GM13977 (cell line): ENCODE measurements around the gene SMARCC2.

Experiments
- DNase-seq: peaks from one replicate; pipeline ENCODE4 v3.0.0; 2012; ENCODE audit warnings: low spot score
- CTCF ChIP-seq: IDR thresholded peaks from 2 replicates; pipeline ENCODE4 v1.5.1; 2012; ENCODE audit warnings: mild to moderate bottlenecking, control low read depth; ENCODE audit not compliant: insufficient read depth; ENCODE audit errors: extremely low read depth, missing control alignments
- in situ Hi-C: fragments of 300-500 bp; cut with MboI; formaldehyde crosslinking; loops from one replicate; pipeline ENCODE4 v1.12.0; 2022; ENCODE audit warnings: low sequenced_read_pairs, low pct_unique_long_range_greater_than_20kb, mixed read lengths, inconsistent platforms; ENCODE audit not compliant: unreplicated experiment

SMARCC2 gene

DNA sequence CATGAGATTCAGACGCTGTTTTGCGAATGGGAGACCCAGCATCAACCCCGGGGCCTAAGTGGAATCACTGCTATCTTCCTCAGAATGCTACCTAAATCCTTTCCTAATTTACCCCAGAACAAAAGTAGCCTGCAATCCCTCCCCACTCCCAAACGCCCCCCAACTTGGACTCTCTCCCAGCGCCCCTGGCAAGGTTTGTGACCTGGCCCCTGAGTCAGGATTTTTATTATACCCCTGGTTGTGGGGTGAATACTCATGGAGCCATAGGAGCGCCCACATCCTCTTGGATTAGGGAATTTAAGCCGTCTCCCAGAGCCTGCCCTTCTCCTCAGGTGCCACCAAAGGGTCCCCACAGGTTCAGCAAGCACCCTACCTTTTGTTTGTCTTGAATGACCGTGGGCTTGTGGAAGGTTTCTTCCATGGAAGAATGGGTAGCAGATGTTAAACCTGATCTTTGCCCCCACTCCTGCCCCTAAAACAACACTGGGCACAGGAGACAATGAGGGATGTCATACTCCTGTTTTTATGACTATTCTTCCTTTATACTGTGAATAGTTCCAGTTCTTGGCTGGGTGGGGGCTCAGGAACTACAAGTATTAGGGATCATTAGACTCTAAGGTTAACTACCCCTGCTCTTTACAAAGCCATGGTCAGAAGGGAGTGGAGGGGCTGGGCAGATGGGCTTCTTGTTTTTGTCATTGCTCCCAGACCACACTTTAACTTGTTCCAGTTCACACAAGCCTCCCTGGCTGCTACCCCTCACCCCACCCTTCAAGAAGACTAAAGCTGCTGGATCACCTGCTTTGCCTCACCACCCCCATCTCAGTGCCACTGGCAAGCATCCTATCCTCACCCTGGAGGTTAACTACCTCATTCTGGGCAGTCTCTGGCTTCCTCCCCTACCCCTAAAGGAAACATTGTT, 36.3 kb downstream of the SMARCC2 start:
- TF ChIP-seq CTCF = no peak
- no peak for DNase-seq
- in situ Hi-C loops = no loop called here

- peak; percentile 91 for DNase-seq
Observed at GRCh38 chr12:56152132-56152755, 37.0 kb downstream of the SMARCC2 start, which contains the start of gene MYL6B. MYL6B (plus strand) TSS chr12:56152587; CDS start chr12:56153919, 1,332 bp downstream.

GRCh38 chr12:56151672-56152131, 37.6 kb downstream of the SMARCC2 start:
- DNase-seq = peak; percentile 65
- peak; percentile 20 for TF ChIP-seq CTCF
- in situ Hi-C loops = no loop called here

More at GRCh38 chr12:56152132-56152755, 37.0 kb downstream of the SMARCC2 start, which contains the start of gene MYL6B:
- TF ChIP-seq CTCF = no peak
- in situ Hi-C loops = no loop called here

DNA sequence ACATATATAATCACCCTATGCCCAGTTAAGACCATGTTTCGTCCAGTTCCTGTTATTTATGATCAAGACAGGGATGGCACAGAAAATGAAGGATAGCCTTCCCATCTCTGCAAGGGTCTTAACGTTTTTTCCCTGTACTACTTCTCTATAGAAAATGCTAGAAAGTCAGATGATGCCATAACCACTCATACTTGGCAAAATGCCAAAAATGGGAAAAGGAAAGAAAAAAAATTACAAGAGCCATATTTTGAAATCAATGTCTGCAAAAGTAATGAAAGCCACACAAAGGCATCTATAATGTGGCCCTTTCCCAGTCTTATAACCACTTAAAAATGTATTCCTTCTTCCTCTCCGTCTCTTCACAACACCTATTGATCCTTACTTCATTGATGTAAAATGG, 38.7 kb downstream of the SMARCC2 start:
- TF ChIP-seq CTCF = no peak
- DNase-seq = no peak
- in situ Hi-C loops = no loop called here

DNA sequence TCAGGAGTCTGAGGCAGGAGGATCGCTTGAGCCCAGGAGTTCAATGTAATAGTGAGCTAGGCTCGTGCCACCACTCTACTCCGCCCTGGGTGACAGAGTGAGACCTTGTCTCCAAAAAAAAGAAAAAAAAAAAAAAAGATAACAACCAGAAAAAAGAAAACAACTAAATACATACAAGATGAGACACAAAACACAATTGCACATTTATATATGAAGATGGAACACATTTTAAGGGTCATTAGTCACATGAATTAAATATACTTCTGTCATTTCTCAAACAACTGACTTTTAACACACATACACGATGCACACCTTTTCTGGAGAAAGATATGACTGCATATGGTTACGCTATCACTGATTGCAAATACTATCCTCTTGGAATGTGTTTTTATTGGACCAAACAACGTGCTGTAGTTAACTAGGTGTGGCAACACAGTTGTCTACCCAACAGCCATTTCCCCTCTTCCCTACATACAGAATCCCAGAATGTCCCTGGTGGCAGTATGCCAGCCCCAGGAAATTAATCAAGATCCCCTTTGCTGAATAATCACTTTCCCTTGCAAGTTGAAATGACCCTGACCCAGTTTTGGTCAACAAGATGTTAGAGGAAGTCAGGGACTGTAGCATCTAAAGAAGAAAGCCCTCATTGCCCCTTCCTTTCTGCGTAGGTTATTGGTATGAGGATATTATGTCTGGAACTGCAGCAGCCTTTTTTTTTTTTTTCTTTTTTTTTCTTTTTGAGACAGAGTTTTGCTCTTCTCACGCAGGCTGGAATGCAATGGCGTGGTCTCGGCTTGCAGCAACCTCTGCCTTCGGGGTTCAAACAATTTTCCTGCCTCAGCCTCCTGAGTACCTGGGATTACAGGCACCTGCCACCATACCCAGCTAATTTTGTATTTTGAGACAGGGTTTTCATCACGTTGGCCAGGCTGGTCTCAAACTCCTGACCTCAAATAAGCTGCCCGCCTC, 42.5 kb downstream of the SMARCC2 start:
- in situ Hi-C loops = no loop called here
- DNase-seq = no peak
- TF ChIP-seq CTCF = no peak

GRCh38 chr12:56145217-56145616, 44.1 kb downstream of the SMARCC2 start:
- in situ Hi-C loops = no loop called here
- no peak for TF ChIP-seq CTCF
- DNase-seq = no peak
